Adrenal gland (tissue), 12 donors: Measurements from ENCODE around the gene PPIL1. TPM values are rescaled to one million over a fixed set of nuclear protein-coding genes. Genes with fewer than 3 reads are reported as not detected.
A peak's percentile ranks its signal among the peaks of the same experiment; 100 is the strongest.

Experiments
- DNase-seq, 7 donors: peaks; one replicate each; pipeline ENCODE4 v3.0.0-alpha.2; 2019 to 2020
- H3K27ac ChIP-seq, 5 donors: fragments of 200-600 bp; sonication (generic) in 4 of 5; 1 replicate in 3 of 5; 2 replicates in 2 of 5; pipeline versions ENCODE4 v1.5.1 to v1.8.0; 2016 to 2020; ENCODE audit warnings: mild to moderate bottlenecking in 1 of 5
- H3K27me3 ChIP-seq: fragments of 200-600 bp; 2 replicates; pipeline ENCODE4 v1.8.0; 2021
- H3K36me3 ChIP-seq, 2 donors: fragments of 200-600 bp; replicated peaks in 1 of 2; 1 replicate in 1 of 2; 2 replicates in 1 of 2; pipeline versions ENCODE4 v1.5.1 to v1.8.0; 2018 to 2022
- H3K4me1 ChIP-seq, 2 donors: fragments of 200-600 bp; replicated peaks in 1 of 2; 1 replicate in 1 of 2; 2 replicates in 1 of 2; pipeline versions ENCODE4 v1.5.1 to v1.8.0; 2018 to 2021
- H3K4me3 ChIP-seq, 4 donors: fragments of 200-600 bp; sonication (generic) in 3 of 4; one replicate each; pipeline ENCODE4 v1.5.1; 2016 to 2018
- H3K9me3 ChIP-seq, 3 donors: fragments of 200-600 bp; sonication (generic) in 1 of 3; replicated peaks in 1 of 3; 1 replicate in 2 of 3; 2 replicates in 1 of 3; pipeline versions ENCODE4 v1.5.1 to v1.8.0; 2016 to 2021
- CTCF ChIP-seq, 6 experiments: fragments of 450-650 bp in 4 of 6; fragments of 200-600 bp in 2 of 6; sonication (generic) in 1 of 6; IDR thresholded peaks; 1 replicate in 5 of 6; 2 replicates in 1 of 6; pipeline versions ENCODE4 v1.5.1 to v1.8.0; 2016 to 2021; ENCODE audit warnings: antibody characterized with exemption in 6 of 6, mild to moderate bottlenecking in 2 of 6, moderate library complexity in 1 of 6
- POLR2A ChIP-seq, 2 donors: fragments of 450-650 bp; IDR thresholded peaks; one replicate each; pipeline ENCODE4 v1.6.1; 2017; ENCODE audit warnings: antibody characterized with exemption in 2 of 2, mild to moderate bottlenecking in 2 of 2, moderate library complexity in 1 of 2
- whole genome bisulfite sequencing, 4 donors: extraction: QIAGEN DNeasy Blood & Tissue Kit in 2 of 4; methylation state at CpG; one replicate each; pipeline versions ENCODE4 v1.1.5 to v1.1.7; 2013 to 2017; 5-methylcytosine and 5-hydroxymethylcytosine counted together
- intact Hi-C, 2 donors: fragments of 100-400 bp; cut with DNase I; formaldehyde crosslinking; loops; one replicate each; pipeline versions ENCODE4 v1.14.1 to v1.15.0; 2022 to 2023
- polyA plus RNA-seq, 3 donors: library from polyadenylated mRNA; stranded (reverse); fragments of 200-250 nt in 2 of 3; fragments of 350-450 nt in 1 of 3; fragmentation: Illumina TruSeq in 1 of 3; extraction: RNeasy Lipid Tissue Mini Kit (QIAGEN cat#74804) in 1 of 3; gene quantifications; one replicate each; pipeline ENCODE4 v1.2.3, GENCODE V29; 2013 to 2014
- total RNA-seq, 9 donors: library from RNA; depleted of rRNA in 4 of 9; stranded (reverse); fragments of >200 nt in 4 of 9; fragments of 120-200 nt in 1 of 9; fragmentation: NEBNext Ultra II Directional in 1 of 9; extraction: Animal tissue kit (Norgen Biotek cat#: 25700) in 1 of 9; gene quantifications; one replicate each; pipeline versions ENCODE4 v1.1.0 to v1.2.4, GENCODE V29; 2013 to 2023
- donor health status: healthy with polysubstance abuse.
- donor health status: Bipolar disorder and iron deficiency.
- donor health status: DM: yes; HTN: yes; CAD: no.
- donor health status: DM: no; HTN: no; CAD: no.
- donor health status: DM: no; HTN: no; CAD: no.
- donor health status: DM: yes; HTN: yes; CAD: no.

The PPIL1 gene
- total and polyA plus RNA-seq, 12 donors: 8.2 to 138 (median 49.9) TPM

GRCh38 chr6:36865835-36866234 is 8.8 kb downstream of the PPIL1 start:
- H3K4me3 ChIP-seq: no peak overlapping the region
- H3K9me3 ChIP-seq: no peaks in the 10 kb centered on the region
- 63 to 82% (median 72%) methylated on average over 2 of the region's 2 CpGs for WGBS, 4 donors
- H3K27ac ChIP-seq: no peak overlapping the region
- no peak for TF ChIP-seq CTCF (IDR thresholded peaks at IDR 0.05)
- TF ChIP-seq POLR2A (IDR thresholded peaks at IDR 0.05): no peak
- no peak for DNase-seq
- no peaks in the 10 kb centered on the region for H3K4me1 ChIP-seq
- peaks cover 0 to 5% of the 10 kb centered on the region in 2 donors for H3K36me3 ChIP-seq
- intact Hi-C loops: no loop called here
- no peaks in the 10 kb centered on the region for H3K27me3 ChIP-seq

- H3K36me3 ChIP-seq: no peaks in the 10 kb centered on the region
- 86 to 91% (median 88%) methylated on average over 12 of the region's 12 CpGs for WGBS, 4 donors
Observed at GRCh38 chr6:36863670-36864540, 10.7 kb downstream of the PPIL1 start.

GRCh38 chr6:36862848-36863382 is 11.7 kb downstream of the PPIL1 start:
- intact Hi-C loops: no loop called here
- no peaks in the 10 kb centered on the region for H3K36me3 ChIP-seq
- 90 to 98% (median 92%) methylated on average over 4 of the region's 4 CpGs for WGBS, 4 donors
- no peaks in the 10 kb centered on the region for H3K9me3 ChIP-seq
- no peak overlapping the region for H3K27ac ChIP-seq
- peak in 2 of 7 donors; percentile 8 to 28 for DNase-seq
- H3K4me1 ChIP-seq: peaks cover 7 to 15% of the 10 kb centered on the region in 2 donors
- no peak for TF ChIP-seq POLR2A (IDR thresholded peaks at IDR 0.05)
- TF ChIP-seq CTCF (IDR thresholded peaks at IDR 0.05): no peak
- H3K4me3 ChIP-seq: no peak overlapping the region
- no peaks in the 10 kb centered on the region for H3K27me3 ChIP-seq

More at GRCh38 chr6:36863670-36864540, 10.7 kb downstream of the PPIL1 start:
- Histone ChIP-seq H3K9me3 (no peaks in the 10 kb centered on the region), H3K4me3 (no peak overlapping the region), H3K27me3 (no peaks in the 10 kb centered on the region), H3K4me1 (peaks cover 4 to 6% of the 10 kb centered on the region in 2 donors), H3K27ac (no peak overlapping the region)
- intact Hi-C loops: no loop called here
- DNase-seq: peak in 2 of 7 donors; percentile 15 to 45
- TF ChIP-seq CTCF (IDR thresholded peaks at IDR 0.05) (no peak), POLR2A (IDR thresholded peaks at IDR 0.05) (no peak)

- no peaks in the 10 kb centered on the region for H3K9me3 ChIP-seq
- no peak overlapping the region for H3K4me3 ChIP-seq
- no peaks in the 10 kb centered on the region for H3K27me3 ChIP-seq
- TF ChIP-seq CTCF (IDR thresholded peaks at IDR 0.05) (no peak), POLR2A (IDR thresholded peaks at IDR 0.05) (no peak)
- WGBS, 4 donors: 86 to 88% (median 87%) methylated on average over 7 to 8 of the region's 8 CpGs
- no peak overlapping the region for H3K27ac ChIP-seq
- H3K4me1 ChIP-seq: peaks cover 13 to 18% of the 10 kb centered on the region in 2 donors
- peak in 2 of 7 donors; percentile 17 to 52 for DNase-seq
- intact Hi-C loops: no loop called here
- no peaks in the 10 kb centered on the region for H3K36me3 ChIP-seq
Observed at GRCh38 chr6:36862164-36862847, 12.3 kb downstream of the PPIL1 start.
